ENCODE measurements around the gene RAP1GAP2. TPM values are rescaled to one million over a fixed set of nuclear protein-coding genes. Genes with fewer than 3 reads are reported as not detected.

The RAP1GAP2 gene
- 64.5 to 72.8 TPM (median 65.4 TPM) in 3 replicates for total RNA-seq (2021)
- percentile 63 among the genes with signal in this experiment for Bru-seq, nascent RNA
- long read RNA-seq, experiment 1, full-length matches to known transcripts, result 60 of 170 reads
- long read RNA-seq, experiment 1, partial matches to known transcripts, result 30 of 170 reads
- long read RNA-seq, experiment 1, other reads (novel, unspliced or antisense), result 80 of 170 reads
- long read RNA-seq, experiment 2, full-length matches to known transcripts, result 44 of 55 reads
- long read RNA-seq, experiment 2, partial matches to known transcripts, result 6 of 55 reads
- long read RNA-seq, experiment 2, other reads (novel, unspliced or antisense), result 5 of 55 reads
- long read RNA-seq, experiment 3, partial matches to known transcripts, result 1 of 1 reads
- long read RNA-seq, experiment 3, other reads (novel, unspliced or antisense), result 0 of 1 reads

DNA sequence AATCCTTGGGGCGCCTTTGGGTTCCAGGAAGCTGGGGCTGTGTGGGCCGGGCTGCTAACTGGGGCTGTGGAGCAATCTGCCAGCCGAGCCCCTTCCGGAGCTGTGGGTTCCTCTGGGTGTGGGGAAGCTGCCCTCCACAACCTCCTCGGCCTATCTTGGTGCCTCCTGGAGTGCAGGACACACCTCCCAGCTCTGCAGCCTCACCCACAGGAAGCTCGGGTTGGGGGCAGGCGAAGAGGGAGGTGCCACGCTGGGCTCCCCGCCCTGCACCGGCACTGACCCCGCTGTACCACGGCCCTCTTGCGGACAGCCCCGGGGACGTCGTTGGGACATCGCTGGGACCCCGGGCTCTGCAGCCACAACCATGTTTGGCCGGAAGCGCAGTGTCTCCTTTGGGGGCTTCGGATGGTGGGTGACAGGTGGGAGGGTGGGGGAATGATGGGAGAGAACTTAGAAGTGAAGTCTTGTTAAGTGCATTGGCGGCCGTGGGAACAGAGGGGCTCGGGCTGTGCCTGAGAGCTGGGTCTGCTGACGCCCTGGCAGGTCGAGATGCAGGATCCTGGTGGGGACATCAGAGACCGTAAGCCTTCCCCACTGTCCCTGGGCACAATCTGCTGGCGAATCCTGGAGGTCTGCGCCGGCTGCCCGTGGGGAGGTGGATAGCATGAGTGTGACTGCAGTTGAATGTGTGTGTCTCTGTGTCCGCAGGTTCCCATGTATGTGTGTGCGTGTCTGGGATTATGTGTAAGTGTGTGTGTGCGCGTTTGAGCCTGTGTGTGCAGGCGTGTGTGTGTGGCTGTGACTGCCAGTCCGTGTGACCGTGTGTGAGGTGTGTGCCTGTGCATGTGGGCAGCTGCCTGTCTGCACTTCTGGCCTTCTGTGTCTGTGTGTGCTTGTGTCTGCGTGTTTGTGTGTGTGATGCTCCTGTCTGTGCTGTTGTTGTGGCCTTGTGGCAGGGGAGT is at the start of gene RAP1GAP2:
RAP1GAP2 (plus strand) TSS at position 275 of the 962 bp plus-strand sequence; CDS start at position 365, 90 bp downstream.
- DNase-seq (ENCODE audit: low spot score), result no peak
- H3K9me3 Mint-ChIP-seq, result no peaks in the 10 kb centered on the region
- no peak within 1 kb of the TSS for H3K4me3 Mint-ChIP-seq
- no peaks in the 10 kb centered on the region for H3K36me3 Mint-ChIP-seq
- peak within 1 kb of the TSS; percentile 60; the same call in 1 of the 2 replicates for H3K27ac Mint-ChIP-seq
- CTCF ChIA-PET, result interaction anchor here (0.9 to 4.0 kb wide), 3 partner anchors 10 to 380 kb away, joined by 3 to 20 read pairs (median 3); no protein-coding TSS in a partner anchor
- POLR2A ChIA-PET, result no interaction called here
- no peaks in the 10 kb centered on the region for H3K27me3 Mint-ChIP-seq (ENCODE audit: low read depth)
- H3K4me1 Mint-ChIP-seq, result peaks cover 17% of the 10 kb centered on the region
- TF ChIP-seq GRHL2 (CRISPR knock-in tag; IDR thresholded peaks at IDR 0.05; ENCODE audit: insufficient replicate concordance, severe bottlenecking) (no peak), SOX15 (CRISPR knock-in tag; IDR thresholded peaks at IDR 0.05) (no peak), TEAD4 (CRISPR knock-in tag; IDR thresholded peaks at IDR 0.05) (no peak), ZNF232 (CRISPR knock-in tag; IDR thresholded peaks at IDR 0.05) (no peak), NR2C2 (CRISPR knock-in tag; IDR thresholded peaks at IDR 0.05) (no peak), HMGA2 (CRISPR knock-in tag; IDR thresholded peaks at IDR 0.05) (no peak), NFE2L1 (CRISPR knock-in tag; IDR thresholded peaks at IDR 0.05) (no peak), RELA (CRISPR knock-in tag; IDR thresholded peaks at IDR 0.05; ENCODE audit: borderline replicate concordance) (no peak), NFATC4 (CRISPR knock-in tag; IDR thresholded peaks at IDR 0.05) (no peak), RORB (CRISPR knock-in tag; IDR thresholded peaks at IDR 0.05) (no peak), PRRX2 (CRISPR knock-in tag; IDR thresholded peaks at IDR 0.05) (no peak), NR1H2 (CRISPR knock-in tag; IDR thresholded peaks at IDR 0.05) (no peak)
- TF ChIP-seq, protein P1, sequence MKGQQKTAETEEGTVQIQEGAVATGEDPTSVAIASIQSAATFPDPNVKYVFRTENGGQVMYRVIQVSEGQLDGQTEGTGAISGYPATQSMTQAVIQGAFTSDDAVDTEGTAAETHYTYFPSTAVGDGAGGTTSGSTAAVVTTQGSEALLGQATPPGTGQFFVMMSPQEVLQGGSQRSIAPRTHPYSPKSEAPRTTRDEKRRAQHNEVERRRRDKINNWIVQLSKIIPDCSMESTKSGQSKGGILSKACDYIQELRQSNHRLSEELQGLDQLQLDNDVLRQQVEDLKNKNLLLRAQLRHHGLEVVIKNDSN (CRISPR knock-in tag; IDR thresholded peaks at IDR 0.05), result no peak
- TF ChIP-seq, protein P2, sequence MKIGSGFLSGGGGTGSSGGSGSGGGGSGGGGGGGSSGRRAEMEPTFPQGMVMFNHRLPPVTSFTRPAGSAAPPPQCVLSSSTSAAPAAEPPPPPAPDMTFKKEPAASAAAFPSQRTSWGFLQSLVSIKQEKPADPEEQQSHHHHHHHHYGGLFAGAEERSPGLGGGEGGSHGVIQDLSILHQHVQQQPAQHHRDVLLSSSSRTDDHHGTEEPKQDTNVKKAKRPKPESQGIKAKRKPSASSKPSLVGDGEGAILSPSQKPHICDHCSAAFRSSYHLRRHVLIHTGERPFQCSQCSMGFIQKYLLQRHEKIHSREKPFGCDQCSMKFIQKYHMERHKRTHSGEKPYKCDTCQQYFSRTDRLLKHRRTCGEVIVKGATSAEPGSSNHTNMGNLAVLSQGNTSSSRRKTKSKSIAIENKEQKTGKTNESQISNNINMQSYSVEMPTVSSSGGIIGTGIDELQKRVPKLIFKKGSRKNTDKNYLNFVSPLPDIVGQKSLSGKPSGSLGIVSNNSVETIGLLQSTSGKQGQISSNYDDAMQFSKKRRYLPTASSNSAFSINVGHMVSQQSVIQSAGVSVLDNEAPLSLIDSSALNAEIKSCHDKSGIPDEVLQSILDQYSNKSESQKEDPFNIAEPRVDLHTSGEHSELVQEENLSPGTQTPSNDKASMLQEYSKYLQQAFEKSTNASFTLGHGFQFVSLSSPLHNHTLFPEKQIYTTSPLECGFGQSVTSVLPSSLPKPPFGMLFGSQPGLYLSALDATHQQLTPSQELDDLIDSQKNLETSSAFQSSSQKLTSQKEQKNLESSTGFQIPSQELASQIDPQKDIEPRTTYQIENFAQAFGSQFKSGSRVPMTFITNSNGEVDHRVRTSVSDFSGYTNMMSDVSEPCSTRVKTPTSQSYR (CRISPR knock-in tag; IDR thresholded peaks at IDR 0.05), result no peak
- ATAC-seq, result no peak

DNA sequence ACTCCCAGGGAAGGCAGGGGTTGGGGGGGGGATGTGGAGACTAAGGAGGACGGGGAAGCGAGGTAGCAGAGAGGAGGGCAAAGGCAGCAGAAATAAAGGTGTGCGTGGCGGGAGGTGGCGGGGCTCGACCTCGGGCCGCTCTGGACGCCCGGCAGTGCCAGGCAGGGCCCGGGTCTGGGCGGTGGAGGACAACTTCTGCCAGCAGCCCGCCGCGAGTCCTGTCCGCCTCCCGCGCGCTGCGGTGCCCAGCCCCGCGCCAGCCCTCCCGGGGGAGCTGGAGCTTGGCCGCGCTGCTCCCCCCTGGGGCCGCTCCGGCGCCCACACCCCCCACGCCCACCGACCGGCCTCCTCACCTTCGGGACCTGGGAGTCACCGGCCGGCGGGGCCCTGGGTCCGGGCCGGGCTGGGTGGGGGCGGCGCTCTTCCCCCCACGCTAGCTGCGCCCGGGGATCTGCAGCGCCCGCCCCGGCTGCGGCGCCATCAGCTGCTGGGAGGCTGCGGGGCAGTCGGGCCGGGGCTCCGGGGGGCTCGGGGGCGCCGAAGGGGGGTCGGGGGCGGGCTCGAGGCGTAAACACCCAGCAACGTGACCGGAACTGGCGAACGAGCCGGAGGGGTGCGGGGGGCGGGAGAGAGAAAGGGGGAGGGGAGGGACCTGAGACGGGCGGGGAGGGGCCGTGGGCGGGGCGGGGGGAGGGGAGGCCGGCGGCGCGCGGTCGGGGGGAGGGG is 47.0 kb upstream of the RAP1GAP2 start, which contains the start of gene CCDC92B:
CCDC92B (minus strand) TSS at position 595 of the 726 bp plus-strand sequence. CDS start 14,507 bp downstream, outside the sequence.
- peak; percentile 19 for ATAC-seq
- DNase-seq (ENCODE audit: low spot score), result peak; percentile 41
- H3K4me1 Mint-ChIP-seq, result peaks cover 31% of the 10 kb centered on the region
- no peaks in the 10 kb centered on the region for H3K9me3 Mint-ChIP-seq
- no peaks in the 10 kb centered on the region for H3K36me3 Mint-ChIP-seq
- ChIA-PET POLR2A (interaction anchor here (1.6 kb wide), 1 partner anchor 25 kb away, joined by 4 read pairs; no protein-coding TSS in a partner anchor), CTCF (interaction anchor here (0.6 to 1.8 kb wide), 7 partner anchors 28 to 355 kb away, joined by 3 to 12 read pairs (median 4); no protein-coding TSS in a partner anchor)
- H3K4me3 Mint-ChIP-seq, result peak within 1 kb of the TSS; percentile 76
- peaks cover 21% of the 10 kb centered on the region for H3K27me3 Mint-ChIP-seq (ENCODE audit: low read depth)
- no peak within 1 kb of the TSS for H3K27ac Mint-ChIP-seq
- TF ChIP-seq HMGA2 (CRISPR knock-in tag; IDR thresholded peaks at IDR 0.05) (no peak), FOXJ3 (CRISPR knock-in tag; IDR thresholded peaks at IDR 0.05; ENCODE audit: borderline replicate concordance) (no peak), CREM (CRISPR knock-in tag; IDR thresholded peaks at IDR 0.05) (0 out of 2 replicates have a peak, but pooled peaks have one; percentile 22), SMAD3 (CRISPR knock-in tag; IDR thresholded peaks at IDR 0.05; ENCODE audit: borderline replicate concordance) (no peak), PREB (CRISPR knock-in tag; IDR thresholded peaks at IDR 0.05; ENCODE audit: borderline replicate concordance) (no peak), RORB (CRISPR knock-in tag; IDR thresholded peaks at IDR 0.05) (no peak), JUN (CRISPR knock-in tag; IDR thresholded peaks at IDR 0.05) (0 out of 2 replicates have a peak, but pooled peaks have one; percentile 14)
- TF ChIP-seq, protein P3, sequence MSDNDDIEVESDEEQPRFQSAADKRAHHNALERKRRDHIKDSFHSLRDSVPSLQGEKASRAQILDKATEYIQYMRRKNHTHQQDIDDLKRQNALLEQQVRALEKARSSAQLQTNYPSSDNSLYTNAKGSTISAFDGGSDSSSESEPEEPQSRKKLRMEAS (CRISPR knock-in tag; IDR thresholded peaks at IDR 0.05), result 0 out of 2 replicates have a peak, but pooled peaks have one; percentile 19
- TF ChIP-seq, protein P4, sequence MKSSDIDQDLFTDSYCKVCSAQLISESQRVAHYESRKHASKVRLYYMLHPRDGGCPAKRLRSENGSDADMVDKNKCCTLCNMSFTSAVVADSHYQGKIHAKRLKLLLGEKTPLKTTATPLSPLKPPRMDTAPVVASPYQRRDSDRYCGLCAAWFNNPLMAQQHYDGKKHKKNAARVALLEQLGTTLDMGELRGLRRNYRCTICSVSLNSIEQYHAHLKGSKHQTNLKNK (CRISPR knock-in tag; IDR thresholded peaks at IDR 0.05), result no peak
